GM19372 (cell line): ENCODE measurements around the gene DNM3.

Source experiments
- ATAC-seq: cut with Tn5 transposase; IDR thresholded peaks from one replicate; pipeline ENCODE4 v1.9.1; 2021; ENCODE audit warnings: mild to moderate bottlenecking, low read depth, moderate library complexity; ENCODE audit not compliant: unreplicated experiment

The DNM3 gene

GRCh38 chr1:171966426-171967220 lies 125.3 kb downstream of the DNM3 start:
- ATAC-seq, result no peak

- no peak for ATAC-seq
Measured at GRCh38 chr1:171969226-171969625, 127.9 kb downstream of the DNM3 start.

- no peak for ATAC-seq
Measured at GRCh38 chr1:171969813-171970212, 128.5 kb downstream of the DNM3 start.

GRCh38 chr1:171972846-171973245 lies 131.5 kb downstream of the DNM3 start:
- ATAC-seq, result no peak

- no peak for ATAC-seq
Measured at GRCh38 chr1:171973421-171973820, 132.1 kb downstream of the DNM3 start.

- no peak for ATAC-seq
Measured at GRCh38 chr1:171981303-171981702, 140.0 kb downstream of the DNM3 start.

GRCh38 chr1:171983584-171983983 lies 142.3 kb downstream of the DNM3 start:
- ATAC-seq, result no peak

GRCh38 chr1:171984262-171984661 lies 143.0 kb downstream of the DNM3 start:
- ATAC-seq, result no peak

- ATAC-seq, result no peak
Measured at GRCh38 chr1:171984850-171985485, 143.7 kb downstream of the DNM3 start.

GRCh38 chr1:171985639-171986038 lies 144.3 kb downstream of the DNM3 start:
- no peak for ATAC-seq

- no peak for ATAC-seq
Measured at GRCh38 chr1:171988243-171988885, 147.1 kb downstream of the DNM3 start.

- no peak for ATAC-seq
Measured at GRCh38 chr1:171990371-171990770, 149.1 kb downstream of the DNM3 start.

- no peak for ATAC-seq
Measured at GRCh38 chr1:171994293-171994692, 153.0 kb downstream of the DNM3 start.

GRCh38 chr1:171995573-171995972 lies 154.3 kb downstream of the DNM3 start:
- no peak for ATAC-seq

GRCh38 chr1:171997936-171998335 lies 156.6 kb downstream of the DNM3 start:
- ATAC-seq, result no peak

GRCh38 chr1:171998711-171999110 lies 157.4 kb downstream of the DNM3 start:
- ATAC-seq, result no peak

- ATAC-seq, result no peak
Measured at GRCh38 chr1:171999756-172000155, 158.5 kb downstream of the DNM3 start.

- no peak for ATAC-seq
Measured at GRCh38 chr1:172001288-172001687, 160.0 kb downstream of the DNM3 start.

- ATAC-seq, result no peak
Measured at GRCh38 chr1:172002725-172003345, 161.5 kb downstream of the DNM3 start.

GRCh38 chr1:172003766-172004530 lies 162.7 kb downstream of the DNM3 start:
- ATAC-seq, result no peak
